ENCODE results near the gene UPF1. TPM values are rescaled to one million over a fixed set of nuclear protein-coding genes. Genes with fewer than 3 reads are reported as not detected.

The UPF1 gene
- polyA plus RNA-seq, 2 of the 4 experiments (the other 2 are of a cell fraction) = 19.2 to 28.6 TPM

- DNase-seq (ENCODE audit: low read depth in 1 of 2, low spot score in 1 of 2) (no peak), FAIRE-seq (no peak), ATAC-seq (no peak)
- no peaks in the 10 kb centered on the region; the same call in 2 of the 3 replicates for H3K4me1 ChIP-seq
- ChIA-PET POLR2A (no interaction called here), CTCF (interaction anchor here (0.6 to 3.8 kb wide), 4 partner anchors 8 to 246 kb away, joined by 3 to 21 read pairs (median 8); no protein-coding TSS in a partner anchor)
- no peak overlapping the region for H3K4me3 ChIP-seq
- no peaks in the 10 kb centered on the region for H3K9me3 ChIP-seq
- 91% methylated on average over 12 of the region's 15 CpGs for WGBS (ENCODE audit: missing lambda C conversion rate)
- TF ChIP-seq ZC3H11A (IDR thresholded peaks at IDR 0.05) (no peak), FOSL2 (IDR thresholded peaks at IDR 0.05) (no peak), FOSL2 (CRISPR knock-in tag; IDR thresholded peaks at IDR 0.05) (no peak), HDAC2 (IDR thresholded peaks at IDR 0.05) (no peak), PHF8 (IDR thresholded peaks at IDR 0.05; ENCODE audit: borderline replicate concordance, low read depth) (no peak), SREBF2 (IDR thresholded peaks at IDR 0.05) (no peak), RARB (CRISPR knock-in tag; IDR thresholded peaks at IDR 0.05) (no peak), ELK1 (IDR thresholded peaks at IDR 0.05; ENCODE audit: low read depth, low read length) (no peak), BHLHE40 (IDR thresholded peaks at IDR 0.05; ENCODE audit: low read depth, low read length) (no peak)
- H3K27ac ChIP-seq = no peak overlapping the region
- H3K4me2 ChIP-seq = no peak overlapping the region
Measured at GRCh38 chr19:18839465-18840287, 7.9 kb downstream of the UPF1 start.

- no peak for FAIRE-seq
- CTCF ChIA-PET = interaction anchor here (0.7 to 3.7 kb wide), 5 partner anchors 8 to 252 kb away, joined by 3 to 13 read pairs (median 3); partner anchors contain the start of genes REX1BD and UPF1
- 85% methylated on average over 17 of the region's 26 CpGs for WGBS (ENCODE audit: missing lambda C conversion rate)
Measured at GRCh38 chr19:18840288-18841267, 8.8 kb downstream of the UPF1 start.

GRCh38 chr19:18841400-18841799 is 9.6 kb downstream of the UPF1 start:
- CTCF ChIA-PET = interaction anchor here (1.0 to 3.7 kb wide), 3 partner anchors 9 to 252 kb away, joined by 3 to 13 read pairs (median 5); partner anchors contain the start of genes REX1BD and UPF1
- H3K4me1 ChIP-seq = no peaks in the 10 kb centered on the region
- DNase-seq (ENCODE audit: low read depth in 1 of 2, low spot score in 1 of 2) (no peak), FAIRE-seq (no peak), ATAC-seq (no peak)
- no peak overlapping the region for H3K27ac ChIP-seq
- no peaks in the 10 kb centered on the region for H3K9me3 ChIP-seq
- TF ChIP-seq HDAC2 (IDR thresholded peaks at IDR 0.05) (no peak), HOXB13 (CRISPR knock-in tag; IDR thresholded peaks at IDR 0.05; ENCODE audit: low read depth) (no peak), KDM1A (IDR thresholded peaks at IDR 0.05; ENCODE audit: low read depth) (no peak), ESRRA (IDR thresholded peaks at IDR 0.05; ENCODE audit: borderline replicate concordance, low read length) (no peak)
- no peak overlapping the region for H3K4me3 ChIP-seq
- H3K4me2 ChIP-seq = no peak overlapping the region
- 91% methylated on average over 9 of the region's 15 CpGs for WGBS (ENCODE audit: missing lambda C conversion rate)
- POLR2A ChIA-PET = interaction anchor here (1.6 kb wide), 1 partner anchor 9 kb away, joined by 5 read pairs; the partner anchor contains the start of gene UPF1

More at GRCh38 chr19:18840288-18841267, 8.8 kb downstream of the UPF1 start:
- no peak overlapping the region for H3K4me3 ChIP-seq
- ATAC-seq (no peak; a peak in 3 of 6 replicates), DNase-seq (ENCODE audit: low read depth in 1 of 2, low spot score in 1 of 2) (no peak)
- no peaks in the 10 kb centered on the region for H3K9me3 ChIP-seq
- POLR2A ChIA-PET = interaction anchor here (1.6 kb wide), 1 partner anchor 8 kb away, joined by 5 read pairs; the partner anchor contains the start of gene UPF1
- no peak overlapping the region for H3K27ac ChIP-seq
- TF ChIP-seq SMC3 (IDR thresholded peaks at IDR 0.05) = no peak
- TF ChIP-seq BCL3 (IDR thresholded peaks at IDR 0.05) = no peak
- TF ChIP-seq MAX (IDR thresholded peaks at IDR 0.05) = no peak
- TF ChIP-seq ZFP36 (IDR thresholded peaks at IDR 0.05; ENCODE audit: borderline replicate concordance, partially characterized antibody) = no peak
- no peak for TF ChIP-seq PHF8 (IDR thresholded peaks at IDR 0.05; ENCODE audit: borderline replicate concordance, low read depth)
- no peak for TF ChIP-seq NFE2L2 (conservative IDR thresholded peaks at IDR 0.05; ENCODE audit: low read length)
- no peaks in the 10 kb centered on the region for H3K4me1 ChIP-seq
- no peak overlapping the region for H3K4me2 ChIP-seq

Data from A549 (cell line).